ENCODE data around the gene KMT2D.

DNA sequence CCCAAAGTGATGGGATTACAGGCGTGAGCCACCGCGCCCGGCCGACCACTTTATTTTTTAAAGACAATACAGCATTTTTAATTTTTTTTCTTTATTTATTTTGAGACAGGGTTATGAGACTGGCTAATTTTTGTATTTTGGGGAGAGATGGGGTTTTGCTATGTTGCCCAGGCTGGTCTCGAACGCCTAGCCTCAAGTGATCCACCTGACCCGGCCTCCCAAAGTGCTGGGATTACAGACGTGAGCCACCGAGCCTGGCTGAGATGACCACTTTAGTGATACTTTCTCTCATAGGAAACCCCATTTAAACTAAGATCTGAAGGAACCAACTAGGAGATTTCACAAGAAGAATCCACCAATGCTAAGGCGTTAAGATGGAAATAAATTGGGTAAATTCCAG, 10.4 kb upstream of the KMT2D start:
- TF ChIP-seq, protein P1, sequence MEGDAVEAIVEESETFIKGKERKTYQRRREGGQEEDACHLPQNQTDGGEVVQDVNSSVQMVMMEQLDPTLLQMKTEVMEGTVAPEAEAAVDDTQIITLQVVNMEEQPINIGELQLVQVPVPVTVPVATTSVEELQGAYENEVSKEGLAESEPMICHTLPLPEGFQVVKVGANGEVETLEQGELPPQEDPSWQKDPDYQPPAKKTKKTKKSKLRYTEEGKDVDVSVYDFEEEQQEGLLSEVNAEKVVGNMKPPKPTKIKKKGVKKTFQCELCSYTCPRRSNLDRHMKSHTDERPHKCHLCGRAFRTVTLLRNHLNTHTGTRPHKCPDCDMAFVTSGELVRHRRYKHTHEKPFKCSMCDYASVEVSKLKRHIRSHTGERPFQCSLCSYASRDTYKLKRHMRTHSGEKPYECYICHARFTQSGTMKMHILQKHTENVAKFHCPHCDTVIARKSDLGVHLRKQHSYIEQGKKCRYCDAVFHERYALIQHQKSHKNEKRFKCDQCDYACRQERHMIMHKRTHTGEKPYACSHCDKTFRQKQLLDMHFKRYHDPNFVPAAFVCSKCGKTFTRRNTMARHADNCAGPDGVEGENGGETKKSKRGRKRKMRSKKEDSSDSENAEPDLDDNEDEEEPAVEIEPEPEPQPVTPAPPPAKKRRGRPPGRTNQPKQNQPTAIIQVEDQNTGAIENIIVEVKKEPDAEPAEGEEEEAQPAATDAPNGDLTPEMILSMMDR (conservative IDR thresholded peaks at IDR 0.05; ENCODE audit: low read length) = no peak
- no peak for TF ChIP-seq EZH2phosphoT487 (IDR thresholded peaks at IDR 0.05; ENCODE audit: borderline replicate concordance)

Measured in Loucy (cell line).